Body of pancreas (tissue), 4 donors: ENCODE measurements around the gene FAM124A.

ENCODE experiments used
- CTCF ChIP-seq, 7 experiments: fragments of 450-650 bp in 4 of 7; fragments of 200-600 bp in 3 of 7; sonication (generic) in 3 of 7; IDR thresholded peaks; one replicate each; pipeline ENCODE4 v1.5.1; 2016 to 2019; ENCODE audit warnings: antibody characterized with exemption in 7 of 7
- POLR2A ChIP-seq, 3 donors: fragments of 450-650 bp; IDR thresholded peaks; one replicate each; pipeline ENCODE4 v1.6.1; 2016; ENCODE audit warnings: antibody characterized with exemption in 3 of 3, mild to moderate bottlenecking in 2 of 3

- no peak for TF ChIP-seq CTCF (IDR thresholded peaks at IDR 0.05)
- no peak for TF ChIP-seq POLR2A (IDR thresholded peaks at IDR 0.05)
Measured at GRCh38 chr13:51284339-51284738, 62.1 kb downstream of the FAM124A start.
